Stimulated activated CD4-positive, alpha-beta T cell treated with anti-CD3 and anti-CD28 coated beads, TNF-alpha, amount 100 ng/mL, for 24 hours (primary cell): ENCODE data around the gene RHOB.

Source experiments
- DNase-seq, 3 experiments: peaks; one replicate each; pipeline ENCODE4 v3.0.0-alpha.2; 2020; ENCODE audit warnings: low read depth in 3 of 3

RHOB gene

DNA sequence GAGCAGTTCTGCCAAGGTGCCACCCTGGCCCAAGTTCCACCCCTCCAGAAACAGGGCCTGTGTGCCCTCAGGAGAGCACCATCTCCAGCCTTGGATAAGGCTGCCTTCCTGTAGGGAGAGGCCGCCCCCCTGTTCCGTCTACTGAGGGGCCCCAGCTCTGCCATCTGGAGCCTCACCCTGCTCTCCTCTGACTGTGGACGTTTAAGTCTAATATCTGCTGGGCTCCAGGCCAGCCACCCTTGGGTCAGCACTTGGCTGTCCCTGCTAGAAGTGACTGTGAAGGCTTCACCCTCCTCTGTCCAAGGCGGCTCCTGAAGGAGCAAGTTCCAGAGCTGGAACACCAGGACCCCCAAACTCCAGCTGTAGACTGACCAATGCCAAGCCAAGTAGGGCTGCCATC is 26.3 kb downstream of the RHOB start:
- no peak for DNase-seq

- no peak for DNase-seq
Measured at GRCh38 chr2:20474757-20475566, 28.1 kb downstream of the RHOB start.

DNA sequence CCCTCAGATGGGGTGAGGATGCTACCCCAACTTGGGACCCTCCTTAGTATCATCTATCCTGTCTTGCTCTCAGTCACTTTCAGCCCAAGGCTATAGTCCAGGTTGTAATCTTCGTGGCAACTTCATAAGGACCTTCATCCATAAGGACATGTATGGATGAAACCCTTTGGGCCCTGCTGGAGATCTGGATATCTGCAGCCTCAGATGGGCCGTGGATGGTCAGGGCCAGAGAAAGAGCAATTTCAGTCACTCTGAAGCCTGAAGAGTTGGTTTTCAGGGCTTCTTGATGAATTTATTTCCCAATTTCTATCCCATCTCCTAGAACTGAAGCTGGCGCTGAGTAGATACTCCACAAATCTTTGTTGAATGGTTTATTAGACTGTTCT is 28.7 kb downstream of the RHOB start:
- DNase-seq, result no peak

DNA sequence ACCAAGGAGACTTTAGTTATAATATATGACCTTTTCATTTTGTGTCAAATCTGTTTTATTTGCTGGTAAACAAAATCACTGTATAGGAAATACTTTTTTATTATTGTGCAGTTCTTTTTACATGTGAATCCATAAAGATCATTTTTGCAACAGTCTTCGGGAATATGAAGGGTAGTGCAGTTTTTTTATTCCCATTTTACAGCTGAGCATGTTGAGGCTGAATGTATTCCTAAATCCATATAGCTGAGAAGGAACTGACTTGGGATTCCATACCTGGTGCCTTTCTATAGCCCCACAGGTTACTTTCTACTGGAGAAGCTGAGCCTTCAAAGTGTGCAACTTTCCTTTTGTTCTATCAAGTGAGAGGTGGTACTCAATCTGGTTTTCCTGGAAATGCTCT is 29.6 kb downstream of the RHOB start:
- DNase-seq, result no peak

DNA sequence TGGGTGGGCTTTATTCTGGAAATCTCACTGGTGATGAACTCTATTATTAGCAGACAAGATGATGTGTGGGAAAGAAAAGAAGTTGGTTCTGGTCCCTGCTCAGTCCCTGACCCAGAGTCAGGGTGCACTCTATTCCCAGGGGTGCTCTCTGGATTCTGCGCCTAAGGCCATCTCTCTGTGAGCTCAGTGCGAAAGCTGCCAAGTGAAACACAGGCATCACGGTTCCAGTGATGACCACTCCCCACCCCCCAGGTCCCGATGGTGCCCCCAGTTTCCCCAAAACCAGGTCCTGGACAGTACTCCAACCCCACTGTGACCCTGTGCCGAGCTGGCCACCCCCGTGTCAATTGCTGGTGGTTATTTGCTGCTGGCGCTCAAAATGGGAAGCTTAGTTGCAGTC is 30.1 kb downstream of the RHOB start:
- no peak for DNase-seq

DNA sequence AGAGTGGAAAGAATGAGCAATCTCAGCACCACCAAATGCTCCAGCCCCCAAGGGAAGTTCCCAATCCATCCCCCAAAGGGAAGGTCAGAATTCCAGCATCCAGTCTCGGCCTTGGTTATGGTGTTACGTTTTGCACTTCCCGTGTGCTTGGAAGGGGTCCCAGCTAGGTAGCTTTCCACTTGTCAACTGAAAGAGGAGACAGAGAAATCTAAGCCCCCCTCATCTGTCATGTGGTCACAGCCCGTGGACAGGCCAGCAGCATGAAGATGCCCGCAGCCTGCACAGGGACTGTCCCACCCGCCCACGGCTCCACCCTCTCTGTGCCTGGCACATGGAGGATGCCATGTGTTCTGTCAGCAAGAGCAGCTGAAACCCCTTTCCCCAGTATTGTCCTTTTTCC is 32.1 kb downstream of the RHOB start:
- DNase-seq, result no peak

- DNase-seq, result no peak
Measured at GRCh38 chr2:20479835-20480234, 33.0 kb downstream of the RHOB start.

GRCh38 chr2:20480913-20481312 is 34.0 kb downstream of the RHOB start:
- no peak for DNase-seq

DNA sequence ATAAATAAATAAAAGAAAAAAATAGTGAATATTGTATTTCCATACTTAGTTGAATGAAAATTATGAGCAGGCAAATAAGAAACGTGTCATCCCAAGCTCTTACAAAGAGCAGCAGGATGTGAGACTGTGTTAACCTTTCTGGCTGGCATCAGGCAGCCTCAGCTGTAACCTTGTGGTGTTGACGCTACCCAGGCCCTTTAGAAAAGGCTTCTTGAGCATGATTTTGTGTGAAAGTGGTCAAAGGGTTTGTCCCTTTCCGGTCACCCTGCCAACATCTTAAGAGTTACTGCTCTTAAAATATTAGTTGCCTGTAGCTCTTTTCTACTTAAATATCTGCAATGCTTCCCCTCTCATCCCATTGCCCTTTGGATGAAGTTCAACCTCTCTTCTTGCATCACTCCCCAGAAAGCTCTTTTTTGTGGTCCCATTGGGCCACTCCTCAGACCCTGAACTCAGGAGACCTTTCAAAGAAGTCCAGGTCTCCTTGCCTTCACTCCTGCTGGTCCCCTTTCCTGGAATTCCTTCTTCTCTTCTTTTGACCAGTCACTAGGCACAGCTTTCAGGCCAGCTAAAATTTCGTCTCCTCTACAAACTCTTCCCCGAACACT is 35.0 kb downstream of the RHOB start:
- no peak for DNase-seq

- DNase-seq, result no peak
Measured at GRCh38 chr2:20482725-20483124, 35.9 kb downstream of the RHOB start.

DNA sequence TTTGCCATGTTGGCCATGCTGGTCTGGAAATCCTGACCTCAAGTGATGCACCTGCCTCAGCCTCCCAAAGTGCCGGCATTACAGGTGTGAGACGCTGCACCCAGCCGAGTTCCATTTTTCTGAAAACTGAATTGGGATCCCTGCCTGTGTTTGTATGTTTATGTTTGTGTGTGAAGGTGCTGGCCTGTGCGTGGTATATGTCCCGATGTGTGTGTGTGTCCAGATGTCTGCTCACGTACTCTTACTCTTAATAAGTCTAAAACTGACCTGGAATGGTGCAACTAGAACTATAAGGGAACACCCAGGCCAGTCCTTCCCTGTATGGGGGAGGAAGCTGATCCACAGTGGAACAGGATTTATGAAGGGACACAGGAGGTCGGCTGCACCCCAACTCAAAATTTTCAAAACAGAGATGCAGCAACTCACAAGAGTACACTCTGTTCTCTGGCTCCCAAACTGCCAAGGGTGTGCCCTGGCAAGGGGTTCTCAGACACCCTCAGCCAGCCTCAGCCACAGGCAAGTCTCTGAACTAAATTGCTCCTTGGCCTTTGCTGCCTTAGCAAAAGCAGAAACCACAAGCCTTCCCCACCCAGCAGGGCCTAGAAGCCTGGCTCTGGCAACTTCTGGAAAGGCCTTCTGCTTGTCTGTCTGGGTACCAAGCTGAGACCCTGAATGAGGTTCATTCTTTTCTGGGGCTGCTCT is 36.5 kb downstream of the RHOB start:
- no peak for DNase-seq

DNA sequence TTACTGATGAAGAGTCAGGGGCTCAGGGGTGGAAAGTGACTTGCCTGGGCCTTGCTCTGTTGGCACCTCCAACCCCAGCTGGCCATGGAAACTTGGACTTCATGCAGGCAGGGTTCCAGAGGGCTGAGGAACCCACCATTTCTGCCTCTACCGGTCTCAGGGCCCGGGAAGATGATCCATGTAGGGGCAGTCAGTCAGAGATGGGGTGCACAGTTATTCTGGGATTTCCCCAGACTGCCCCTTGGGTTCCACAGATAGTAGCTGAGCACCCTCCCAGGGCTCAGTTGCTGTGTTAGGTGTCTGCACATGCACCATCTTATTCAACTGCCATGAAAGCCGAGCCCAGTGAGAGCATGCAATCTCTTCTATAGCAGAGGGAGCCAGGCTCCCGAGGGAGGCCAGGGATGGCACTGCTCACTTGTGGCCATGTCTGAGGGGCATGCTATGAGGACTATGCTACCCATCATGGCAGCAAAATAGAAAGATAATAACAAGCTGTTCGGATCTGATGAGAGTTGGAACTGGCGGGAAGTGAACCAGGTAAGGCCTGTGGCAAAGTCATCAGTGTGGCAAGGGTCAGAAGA is 37.3 kb downstream of the RHOB start:
- no peak for DNase-seq

DNA sequence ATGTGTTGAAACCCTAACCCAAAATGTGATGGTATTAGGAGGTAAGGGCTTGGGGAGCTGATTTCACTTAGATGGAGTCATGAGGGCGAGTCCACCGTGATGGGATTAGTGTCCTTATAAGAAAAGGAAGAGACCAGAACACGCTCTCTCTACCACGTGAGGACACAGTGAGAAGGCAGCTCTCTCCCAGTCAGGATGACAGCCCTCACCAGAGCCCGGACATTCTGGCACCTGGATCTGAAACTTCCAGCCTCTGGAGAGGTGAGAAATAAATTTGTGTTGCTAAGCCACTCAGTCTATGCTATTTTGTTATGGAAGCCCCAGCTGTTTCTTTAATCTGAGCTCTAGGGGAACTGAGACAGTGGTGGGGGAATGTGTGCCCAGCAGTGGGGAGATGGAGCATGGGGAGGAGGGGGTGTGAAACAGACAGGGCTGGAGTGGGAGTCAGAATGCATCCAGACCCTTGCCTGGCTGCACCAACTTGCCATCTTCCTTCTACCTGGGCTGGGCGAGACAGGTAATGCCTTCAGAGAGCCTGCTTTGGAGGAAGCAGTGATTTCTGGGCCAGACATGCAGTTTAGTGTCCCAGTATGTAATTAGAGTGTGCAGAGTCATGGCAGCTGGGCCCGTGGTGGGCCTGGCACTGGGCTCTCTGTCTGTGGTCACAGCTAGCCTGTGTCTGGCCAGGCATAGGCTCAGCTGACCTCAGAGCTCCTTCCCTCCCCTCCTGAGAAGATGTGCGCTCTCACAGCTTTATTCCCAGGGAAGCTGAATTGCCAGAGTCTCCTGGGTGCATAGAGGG is 38.1 kb downstream of the RHOB start:
- DNase-seq, result no peak

GRCh38 chr2:20485612-20486388 is 38.9 kb downstream of the RHOB start:
- DNase-seq, result no peak

- no peak for DNase-seq
Measured at GRCh38 chr2:20486571-20486970, 39.7 kb downstream of the RHOB start.

DNA sequence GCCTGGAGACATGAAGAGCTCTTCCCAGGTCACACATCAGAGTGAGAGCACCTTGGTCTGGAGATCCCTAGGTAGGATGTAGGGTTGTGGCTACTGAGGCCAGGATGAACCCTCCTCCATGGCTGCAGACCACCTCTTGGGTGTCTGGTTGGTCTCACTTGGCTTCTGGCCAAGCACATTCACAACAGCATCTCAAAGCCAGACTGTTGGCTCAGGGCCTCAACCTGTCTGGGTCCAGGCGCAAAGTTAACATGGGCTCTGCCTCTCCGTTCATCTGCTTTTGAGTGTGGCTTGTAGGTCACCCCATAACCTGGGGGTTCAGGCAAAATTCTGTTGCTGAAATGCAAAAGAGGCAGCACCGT is 40.1 kb downstream of the RHOB start:
- DNase-seq, result no peak

DNA sequence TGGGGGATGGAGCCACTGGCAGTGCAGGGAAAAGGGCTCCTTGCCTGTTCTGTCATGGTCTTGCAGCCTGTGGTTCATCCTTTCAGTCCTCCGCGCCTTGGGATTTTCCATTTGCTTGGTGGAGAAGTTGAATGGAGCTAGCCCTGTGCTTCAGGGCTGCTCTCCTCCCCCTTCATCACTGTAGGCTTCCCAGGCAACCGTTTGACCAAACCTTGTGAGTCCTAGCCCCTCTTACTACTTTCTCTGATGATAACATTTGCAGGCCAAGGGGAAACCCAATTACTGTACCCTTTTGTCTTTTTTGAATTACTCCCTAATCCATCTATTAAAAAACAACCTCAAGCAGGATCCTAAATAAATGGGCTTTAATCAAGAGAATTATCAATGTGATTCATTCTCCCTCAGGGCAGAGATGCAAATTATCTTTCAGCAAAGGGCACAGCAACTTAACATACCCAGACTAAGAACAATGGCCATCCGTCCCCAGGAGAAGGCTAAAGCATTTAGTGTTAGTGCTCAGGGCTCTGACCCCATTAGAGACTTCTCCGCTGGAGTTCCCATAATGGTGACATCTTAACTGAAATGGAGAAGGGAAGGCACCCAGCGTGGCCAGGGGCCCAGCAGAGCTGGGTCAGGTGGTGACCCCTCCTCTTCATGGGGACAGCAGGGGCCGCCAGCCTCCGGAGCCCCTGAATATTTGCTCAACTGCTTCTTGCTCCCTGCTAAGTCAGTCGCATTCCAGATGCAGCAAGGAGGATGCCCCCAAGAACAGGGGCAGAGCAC is 40.7 kb downstream of the RHOB start:
- no peak for DNase-seq

DNA sequence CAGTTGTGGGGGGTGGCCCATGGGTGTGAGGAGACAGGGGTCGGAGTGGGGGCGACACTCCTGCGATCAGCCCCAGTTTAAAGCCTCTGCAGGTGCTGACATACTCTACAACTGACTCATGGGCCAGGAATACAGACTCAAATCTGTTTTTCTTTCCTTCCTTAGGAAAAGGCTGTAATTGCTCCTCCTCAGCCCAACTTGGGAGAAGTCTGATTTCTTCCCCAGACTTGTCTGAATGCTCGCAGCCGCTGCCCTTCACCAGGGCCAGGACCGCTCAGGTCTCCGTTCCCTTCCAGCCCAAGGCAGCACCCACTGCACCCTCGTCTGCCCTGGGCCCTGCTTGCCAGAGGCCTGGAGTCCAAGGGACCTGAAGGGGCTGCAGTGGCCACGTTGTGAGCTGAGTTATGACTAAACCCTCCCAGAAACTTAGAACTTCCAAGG is 41.3 kb downstream of the RHOB start:
- DNase-seq, result no peak

- DNase-seq, result no peak
Measured at GRCh38 chr2:20488782-20489181, 41.9 kb downstream of the RHOB start.
